ENCODE data around the gene SNX20. TPM values are rescaled to one million over a fixed set of nuclear protein-coding genes. Genes with fewer than 3 reads are reported as not detected.

Gene SNX20
- polyA plus RNA-seq, 4 donors = 0.22 to 3.0 (median 1.3) TPM

DNA sequence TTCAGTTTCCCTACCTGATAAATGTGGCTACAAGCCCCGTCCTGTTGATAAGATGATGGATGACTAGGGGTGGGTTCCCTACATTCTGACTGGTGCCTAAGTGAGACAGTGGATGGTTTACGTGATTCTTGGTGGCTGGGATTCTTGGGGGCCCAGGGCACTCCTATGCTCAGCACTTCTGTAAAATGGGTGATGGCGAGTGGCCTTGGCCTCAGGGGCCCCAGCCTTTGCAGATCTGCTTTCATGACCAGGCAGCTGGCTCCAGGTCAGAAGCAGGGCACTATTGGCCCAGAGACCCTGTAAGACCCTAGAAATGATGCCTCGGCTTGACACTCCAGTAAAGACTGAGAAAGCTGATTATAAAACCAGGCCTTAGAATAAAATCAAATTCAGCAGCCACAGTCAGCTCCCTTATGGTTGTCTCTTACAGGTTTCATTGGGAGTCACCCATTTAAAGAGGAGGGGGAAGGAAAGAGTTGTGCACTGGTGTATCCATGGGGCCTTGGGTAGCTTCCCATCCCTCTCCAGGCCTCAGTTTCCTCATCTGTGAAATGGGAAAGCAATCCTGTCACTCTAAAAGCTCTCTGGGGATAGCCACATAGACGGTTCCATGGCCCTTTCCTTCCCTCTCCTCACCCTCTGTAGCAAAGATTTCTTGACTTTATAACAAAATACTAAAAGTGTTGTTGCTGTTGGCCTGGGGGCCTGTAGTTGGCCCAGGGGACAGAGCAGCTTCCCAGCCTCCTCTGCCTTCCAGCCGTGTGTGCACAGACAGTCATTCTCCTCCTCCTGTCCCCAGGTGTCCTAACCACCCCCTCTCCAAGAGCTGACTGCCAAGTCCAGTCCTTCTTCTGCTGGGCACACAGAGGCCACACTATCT lies 1.2 kb downstream of the SNX20 start:
- Histone ChIP-seq H3K4me1 (ENCODE audit: control insufficient read depth in 3 of 3, insufficient read depth in 2 of 3, low read depth in 1 of 3, low read length in 2 of 3) (no peaks in the 10 kb centered on the region), H3K4me3 (ENCODE audit: low read depth in 1 of 3, low read length in 3 of 3) (peak overlapping the region in 1 of 3 donors; percentile 49), H3K27me3 (ENCODE audit: control insufficient read depth in 3 of 3, insufficient read depth in 3 of 3, low read length in 3 of 3) (no peaks in the 10 kb centered on the region), H3K27ac (ENCODE audit: low read depth in 1 of 3, low read length in 2 of 3) (peak overlapping the region in 1 of 3 donors; percentile 85), H3K36me3 (ENCODE audit: control insufficient read depth in 3 of 3, insufficient read depth in 2 of 3, low read depth in 1 of 3, low read length in 3 of 3) (no peaks in the 10 kb centered on the region), H3K9me3 (ENCODE audit: control insufficient read depth in 2 of 2, insufficient read depth in 1 of 2, low read depth in 1 of 2, low read length in 1 of 2) (no peaks in the 10 kb centered on the region)
- DNase-seq (no peak), FAIRE-seq (no peak)
- WGBS, 3 donors = 79 to 85% (median 80%) methylated on average over 6 of the region's 6 CpGs

DNA sequence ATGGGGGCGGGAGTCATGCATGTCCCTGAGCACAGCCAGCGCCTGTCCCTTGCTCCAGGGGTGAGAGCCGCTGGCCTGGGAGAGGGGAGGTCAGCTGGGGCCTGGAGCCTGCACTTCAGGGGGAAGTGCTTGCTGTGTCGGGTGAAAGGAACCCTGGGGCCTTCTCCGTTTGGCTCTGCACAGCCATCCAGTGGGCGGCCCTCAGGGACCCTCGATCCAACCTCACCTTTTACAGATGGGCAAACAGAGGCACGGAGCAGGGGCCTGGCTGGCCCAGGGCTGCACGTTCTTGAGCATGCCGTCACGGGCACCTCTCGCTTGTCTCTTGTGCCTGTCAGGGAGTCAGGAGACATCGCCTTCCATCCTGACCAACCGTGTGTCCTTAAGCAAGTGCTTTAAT lies 1.8 kb downstream of the SNX20 start:
- H3K27ac ChIP-seq (ENCODE audit: low read depth in 1 of 3, low read length in 2 of 3) = no peak overlapping the region
- H3K27me3 ChIP-seq (ENCODE audit: control insufficient read depth in 3 of 3, insufficient read depth in 3 of 3, low read length in 3 of 3) = no peaks in the 10 kb centered on the region
- WGBS, 3 donors = 86 to 90% (median 89%) methylated on average over 14 of the region's 14 CpGs
- FAIRE-seq (no peak), DNase-seq (no peak)
- H3K9me3 ChIP-seq (ENCODE audit: control insufficient read depth in 2 of 2, insufficient read depth in 1 of 2, low read depth in 1 of 2, low read length in 1 of 2) = no peaks in the 10 kb centered on the region
- no peaks in the 10 kb centered on the region for H3K4me1 ChIP-seq (ENCODE audit: control insufficient read depth in 3 of 3, insufficient read depth in 2 of 3, low read depth in 1 of 3, low read length in 2 of 3)
- H3K36me3 ChIP-seq (ENCODE audit: control insufficient read depth in 3 of 3, insufficient read depth in 2 of 3, low read depth in 1 of 3, low read length in 3 of 3) = no peaks in the 10 kb centered on the region
- no peak overlapping the region for H3K4me3 ChIP-seq (ENCODE audit: low read depth in 1 of 3, low read length in 3 of 3)

DNA sequence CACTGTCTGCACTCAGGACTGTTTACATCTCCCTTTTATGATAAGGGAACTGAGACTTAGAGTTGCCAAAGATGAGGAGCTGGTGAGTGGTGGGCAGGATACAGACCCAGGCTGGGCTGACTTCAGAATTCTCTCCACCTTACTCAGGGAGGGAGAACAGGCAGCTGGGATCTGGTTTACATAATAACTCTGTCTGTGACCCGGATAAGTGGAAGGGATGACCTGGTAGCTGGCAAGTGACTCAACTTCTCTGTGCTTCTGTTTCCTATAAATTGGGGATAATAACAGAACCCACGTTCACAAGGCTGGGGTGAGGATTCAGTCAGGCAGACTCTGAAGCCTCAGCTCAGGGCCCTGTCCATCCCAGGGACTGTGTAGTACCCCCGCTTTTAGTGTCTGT lies 2.6 kb downstream of the SNX20 start:
- Histone ChIP-seq H3K27me3 (ENCODE audit: control insufficient read depth in 3 of 3, insufficient read depth in 3 of 3, low read length in 3 of 3) (peaks cover 0 to 5% (median 0%) of the 10 kb centered on the region in 3 donors), H3K9me3 (ENCODE audit: control insufficient read depth in 2 of 2, insufficient read depth in 1 of 2, low read depth in 1 of 2, low read length in 1 of 2) (peaks cover 0 to 5% of the 10 kb centered on the region in 2 donors), H3K4me1 (ENCODE audit: control insufficient read depth in 3 of 3, insufficient read depth in 2 of 3, low read depth in 1 of 3, low read length in 2 of 3) (no peaks in the 10 kb centered on the region), H3K36me3 (ENCODE audit: control insufficient read depth in 3 of 3, insufficient read depth in 2 of 3, low read depth in 1 of 3, low read length in 3 of 3) (no peaks in the 10 kb centered on the region), H3K27ac (ENCODE audit: low read depth in 1 of 3, low read length in 2 of 3) (no peak overlapping the region), H3K4me3 (ENCODE audit: low read depth in 1 of 3, low read length in 3 of 3) (no peak overlapping the region)
- no peak for FAIRE-seq
- 61 to 73% (median 63%) methylated on average over 3 of the region's 3 CpGs for WGBS, 3 donors
- DNase-seq = no peak

DNA sequence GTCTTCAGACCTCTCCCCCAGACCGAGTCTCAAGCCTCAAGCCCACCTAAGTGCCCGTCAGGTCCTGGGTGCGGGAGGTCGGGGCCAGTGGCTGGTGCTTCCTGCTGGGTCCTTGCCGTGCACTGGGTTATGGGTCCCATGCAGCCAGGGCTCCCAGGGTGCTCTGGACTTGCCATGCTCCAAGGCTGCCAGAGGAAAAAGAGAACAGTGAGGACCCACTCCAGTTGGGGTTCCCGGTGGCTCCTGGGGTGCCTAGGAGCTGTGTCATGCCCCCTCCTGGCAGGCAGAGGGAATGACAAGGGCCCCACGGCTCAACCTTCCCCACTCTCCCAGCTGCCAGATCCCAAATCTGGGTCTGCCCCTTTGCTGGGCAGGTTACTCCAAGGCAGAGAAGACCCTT lies 3.8 kb downstream of the SNX20 start:
- H3K36me3 ChIP-seq (ENCODE audit: control insufficient read depth in 3 of 3, insufficient read depth in 2 of 3, low read depth in 1 of 3, low read length in 3 of 3) = no peaks in the 10 kb centered on the region
- FAIRE-seq (no peak), DNase-seq (no peak)
- no peak overlapping the region for H3K4me3 ChIP-seq (ENCODE audit: low read depth in 1 of 3, low read length in 3 of 3)
- peaks cover 0 to 9% (median 0%) of the 10 kb centered on the region in 3 donors for H3K27me3 ChIP-seq (ENCODE audit: control insufficient read depth in 3 of 3, insufficient read depth in 3 of 3, low read length in 3 of 3)
- H3K27ac ChIP-seq (ENCODE audit: low read depth in 1 of 3, low read length in 2 of 3) = no peak overlapping the region
- H3K9me3 ChIP-seq (ENCODE audit: control insufficient read depth in 2 of 2, insufficient read depth in 1 of 2, low read depth in 1 of 2, low read length in 1 of 2) = peaks cover 0 to 16% of the 10 kb centered on the region in 2 donors
- WGBS, 3 donors = 69 to 75% (median 71%) methylated on average over 7 of the region's 7 CpGs
- H3K4me1 ChIP-seq (ENCODE audit: control insufficient read depth in 3 of 3, insufficient read depth in 2 of 3, low read depth in 1 of 3, low read length in 2 of 3) = no peaks in the 10 kb centered on the region

DNA sequence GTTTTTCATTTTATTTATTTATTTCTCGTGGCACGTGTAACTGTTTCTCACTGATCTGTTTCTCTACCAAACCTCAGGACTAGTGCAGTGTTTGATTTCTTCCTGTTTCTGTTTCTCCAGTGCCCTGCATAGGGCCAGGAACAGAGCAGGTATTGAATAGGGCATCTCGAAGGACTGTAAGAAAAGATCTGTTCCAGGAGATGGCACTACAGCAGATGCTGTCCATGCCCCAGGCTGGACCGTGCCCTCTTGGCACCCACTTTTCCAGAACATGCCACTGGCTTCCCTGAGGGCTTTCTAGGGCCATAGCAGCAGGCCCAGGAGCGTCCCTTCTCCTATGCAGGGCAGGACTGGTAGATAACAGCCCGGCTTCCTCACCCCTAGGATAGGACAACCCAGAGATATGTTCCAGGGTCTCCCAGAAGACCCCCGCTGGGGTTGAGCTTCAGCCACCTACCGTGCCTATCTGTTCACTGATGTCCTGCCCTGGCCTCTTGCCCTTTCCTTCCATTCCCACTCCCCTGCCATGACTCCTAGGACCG lies 4.4 kb downstream of the SNX20 start:
- Histone ChIP-seq H3K27ac (ENCODE audit: low read depth in 1 of 3, low read length in 2 of 3) (no peak overlapping the region), H3K27me3 (ENCODE audit: control insufficient read depth in 3 of 3, insufficient read depth in 3 of 3, low read length in 3 of 3) (peaks cover 0 to 9% (median 0%) of the 10 kb centered on the region in 3 donors), H3K36me3 (ENCODE audit: control insufficient read depth in 3 of 3, insufficient read depth in 2 of 3, low read depth in 1 of 3, low read length in 3 of 3) (no peaks in the 10 kb centered on the region), H3K9me3 (ENCODE audit: control insufficient read depth in 2 of 2, insufficient read depth in 1 of 2, low read depth in 1 of 2, low read length in 1 of 2) (peaks cover 0 to 22% of the 10 kb centered on the region in 2 donors), H3K4me3 (ENCODE audit: low read depth in 1 of 3, low read length in 3 of 3) (no peak overlapping the region), H3K4me1 (ENCODE audit: control insufficient read depth in 3 of 3, insufficient read depth in 2 of 3, low read depth in 1 of 3, low read length in 2 of 3) (no peaks in the 10 kb centered on the region)
- WGBS, 3 donors = 69 to 83% (median 80%) methylated on average over 9 of the region's 9 CpGs
- DNase-seq = no peak
- no peak for FAIRE-seq

DNA sequence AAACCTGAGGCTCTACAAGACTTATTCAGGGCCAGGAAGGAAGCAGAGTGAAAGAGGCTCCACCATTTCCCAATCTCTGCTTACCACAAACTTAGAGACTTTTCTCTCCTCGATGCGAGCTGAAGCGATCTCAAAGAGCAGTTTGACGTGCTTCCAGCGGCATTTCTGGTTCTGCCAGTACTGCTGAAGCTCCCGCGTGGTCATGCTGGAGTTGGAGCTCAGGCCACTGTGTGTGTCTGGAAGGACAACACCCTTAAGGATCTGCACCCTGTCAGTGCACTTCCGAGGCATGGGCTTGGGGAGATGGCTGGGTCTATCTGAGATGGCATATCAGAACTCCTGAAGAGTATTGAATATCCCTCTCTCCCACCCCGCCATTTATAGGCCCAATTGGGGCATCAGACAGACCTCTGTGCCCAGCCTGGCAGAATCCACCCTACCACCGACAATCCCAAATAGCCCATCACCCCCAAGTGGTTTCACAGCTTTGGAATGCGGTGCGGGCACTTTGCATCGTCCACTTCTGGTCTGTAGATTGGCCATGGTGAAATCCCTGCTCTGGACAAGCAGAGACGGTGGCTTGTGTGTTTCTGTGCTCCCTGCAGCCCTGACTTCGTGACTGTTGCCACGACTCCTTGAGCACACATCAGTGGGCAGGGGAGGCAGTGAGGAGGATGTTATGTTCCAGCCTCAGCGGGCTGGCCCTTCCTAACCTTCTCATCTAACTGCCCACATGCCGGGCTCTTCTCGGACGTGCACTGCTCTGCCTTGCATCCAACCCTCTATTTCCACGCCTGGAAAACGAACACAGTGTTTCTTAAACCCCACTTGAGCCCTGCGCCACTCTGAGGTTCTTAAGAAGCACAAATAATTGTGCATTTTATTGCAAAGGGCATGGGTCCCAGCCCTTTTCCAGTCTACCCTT lies 5.2 kb downstream of the SNX20 start:
- H3K4me3 ChIP-seq (ENCODE audit: low read depth in 1 of 3, low read length in 3 of 3) = no peak overlapping the region
- no peak overlapping the region for H3K27ac ChIP-seq (ENCODE audit: low read depth in 1 of 3, low read length in 2 of 3)
- DNase-seq (no peak), FAIRE-seq (no peak)
- H3K9me3 ChIP-seq (ENCODE audit: control insufficient read depth in 2 of 2, insufficient read depth in 1 of 2, low read depth in 1 of 2, low read length in 1 of 2) = peaks cover 0 to 28% of the 10 kb centered on the region in 2 donors
- peaks cover 0 to 9% (median 0%) of the 10 kb centered on the region in 3 donors for H3K27me3 ChIP-seq (ENCODE audit: control insufficient read depth in 3 of 3, insufficient read depth in 3 of 3, low read length in 3 of 3)
- H3K36me3 ChIP-seq (ENCODE audit: control insufficient read depth in 3 of 3, insufficient read depth in 2 of 3, low read depth in 1 of 3, low read length in 3 of 3) = no peaks in the 10 kb centered on the region
- no peaks in the 10 kb centered on the region for H3K4me1 ChIP-seq (ENCODE audit: control insufficient read depth in 3 of 3, insufficient read depth in 2 of 3, low read depth in 1 of 3, low read length in 2 of 3)
- 83 to 90% (median 86%) methylated on average over 23 of the region's 23 CpGs for WGBS, 3 donors

DNA sequence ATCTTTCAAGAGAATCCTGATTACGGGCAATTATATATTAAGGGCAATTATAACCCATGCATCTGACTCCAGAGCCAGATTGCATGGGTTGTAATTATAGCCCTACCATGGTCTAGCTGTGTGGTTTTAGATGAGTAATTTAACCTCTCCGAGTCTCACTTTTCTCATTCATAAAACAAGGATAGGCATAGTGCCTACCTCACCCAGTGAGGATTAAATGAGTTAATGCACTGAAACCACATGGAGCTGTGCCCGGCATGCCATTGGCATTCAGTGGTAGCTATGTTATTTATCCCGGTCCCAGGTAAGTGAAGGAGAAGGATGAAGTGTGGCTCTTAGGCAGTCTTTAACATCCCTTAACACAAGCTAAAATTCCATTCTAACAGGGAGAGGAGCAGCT lies 6.3 kb downstream of the SNX20 start:
- FAIRE-seq (no peak), DNase-seq (no peak)
- no peak overlapping the region for H3K4me3 ChIP-seq (ENCODE audit: low read depth in 1 of 3, low read length in 3 of 3)
- WGBS, 3 donors = 94 to 95% (median 94%) methylated on average over 4 of the region's 4 CpGs
- no peaks in the 10 kb centered on the region for H3K36me3 ChIP-seq (ENCODE audit: control insufficient read depth in 3 of 3, insufficient read depth in 2 of 3, low read depth in 1 of 3, low read length in 3 of 3)
- H3K27ac ChIP-seq (ENCODE audit: low read depth in 1 of 3, low read length in 2 of 3) = no peak overlapping the region
- no peaks in the 10 kb centered on the region for H3K4me1 ChIP-seq (ENCODE audit: control insufficient read depth in 3 of 3, insufficient read depth in 2 of 3, low read depth in 1 of 3, low read length in 2 of 3)
- H3K9me3 ChIP-seq (ENCODE audit: control insufficient read depth in 2 of 2, insufficient read depth in 1 of 2, low read depth in 1 of 2, low read length in 1 of 2) = peaks cover 0 to 28% of the 10 kb centered on the region in 2 donors
- peaks cover 0 to 9% (median 0%) of the 10 kb centered on the region in 3 donors for H3K27me3 ChIP-seq (ENCODE audit: control insufficient read depth in 3 of 3, insufficient read depth in 3 of 3, low read length in 3 of 3)
